Measurements from ENCODE around the gene APC. TPM values are rescaled to one million over a fixed set of nuclear protein-coding genes. Genes with fewer than 3 reads are reported as not detected.

The APC gene
- total RNA-seq, 1 donor from 2014 or later, result 48.5 TPM

DNA sequence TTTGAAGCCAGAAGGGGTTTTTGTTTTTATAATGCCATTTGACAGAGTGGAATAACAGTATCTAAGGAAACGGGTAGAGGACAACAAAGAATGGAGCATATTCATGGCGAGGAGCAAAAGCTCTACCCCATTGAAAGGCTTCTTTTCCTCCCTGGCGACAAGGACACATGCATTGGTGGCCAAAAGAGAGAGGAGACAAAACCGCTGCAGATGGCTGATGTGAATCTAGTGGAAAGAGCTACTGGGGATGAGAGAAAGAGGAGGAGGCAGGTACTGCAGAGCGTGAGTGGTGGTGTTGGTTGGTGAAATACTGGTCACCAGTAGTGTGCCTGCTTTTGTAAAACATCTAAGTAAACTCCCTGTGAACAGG lies 491 bp downstream of the APC start:
- Mint-ChIP-seq H3K36me3 (ENCODE audit: insufficient read depth) (no peaks in the 10 kb centered on the region), H3K4me1 (ENCODE audit: low read depth) (peaks cover 10% of the 10 kb centered on the region), H3K27ac (peak overlapping the region; percentile 88), H3K4me3 (ENCODE audit: low read depth) (peak overlapping the region; percentile 90), H3K27me3 (no peaks in the 10 kb centered on the region), H3K9me3 (ENCODE audit: low read depth) (no peaks in the 10 kb centered on the region)
- TF ChIP-seq, protein P1, sequence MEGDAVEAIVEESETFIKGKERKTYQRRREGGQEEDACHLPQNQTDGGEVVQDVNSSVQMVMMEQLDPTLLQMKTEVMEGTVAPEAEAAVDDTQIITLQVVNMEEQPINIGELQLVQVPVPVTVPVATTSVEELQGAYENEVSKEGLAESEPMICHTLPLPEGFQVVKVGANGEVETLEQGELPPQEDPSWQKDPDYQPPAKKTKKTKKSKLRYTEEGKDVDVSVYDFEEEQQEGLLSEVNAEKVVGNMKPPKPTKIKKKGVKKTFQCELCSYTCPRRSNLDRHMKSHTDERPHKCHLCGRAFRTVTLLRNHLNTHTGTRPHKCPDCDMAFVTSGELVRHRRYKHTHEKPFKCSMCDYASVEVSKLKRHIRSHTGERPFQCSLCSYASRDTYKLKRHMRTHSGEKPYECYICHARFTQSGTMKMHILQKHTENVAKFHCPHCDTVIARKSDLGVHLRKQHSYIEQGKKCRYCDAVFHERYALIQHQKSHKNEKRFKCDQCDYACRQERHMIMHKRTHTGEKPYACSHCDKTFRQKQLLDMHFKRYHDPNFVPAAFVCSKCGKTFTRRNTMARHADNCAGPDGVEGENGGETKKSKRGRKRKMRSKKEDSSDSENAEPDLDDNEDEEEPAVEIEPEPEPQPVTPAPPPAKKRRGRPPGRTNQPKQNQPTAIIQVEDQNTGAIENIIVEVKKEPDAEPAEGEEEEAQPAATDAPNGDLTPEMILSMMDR (IDR thresholded peaks at IDR 0.05; ENCODE audit: unreplicated experiment), result no peak
- DNase-seq (ENCODE audit: low spot score, unreplicated experiment), result no peak

DNA sequence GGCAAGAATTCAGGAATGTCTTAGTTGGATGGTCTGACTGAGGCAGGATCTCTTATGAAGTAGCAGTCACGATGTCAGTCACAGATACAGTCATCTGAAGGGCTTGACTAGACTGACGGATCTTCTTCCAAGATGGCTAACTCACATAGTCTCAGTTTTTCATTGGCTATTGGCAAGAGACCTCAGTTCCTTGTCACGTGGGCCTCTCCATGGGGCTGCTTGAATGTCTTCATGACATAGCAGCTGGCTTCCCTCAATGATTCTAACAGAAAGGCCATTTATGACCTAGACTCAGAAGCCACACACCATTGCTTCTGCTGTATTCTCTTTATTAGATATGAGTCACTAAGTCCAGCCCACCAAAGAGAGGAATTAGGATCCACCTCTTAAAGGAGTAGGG lies 4.7 kb downstream of the APC start:
- TF ChIP-seq, protein P1 (IDR thresholded peaks at IDR 0.05; ENCODE audit: unreplicated experiment), result no peak
- DNase-seq (ENCODE audit: low spot score, unreplicated experiment), result no peak
- Mint-ChIP-seq H3K27me3 (no peaks in the 10 kb centered on the region), H3K4me1 (ENCODE audit: low read depth) (peaks cover 9% of the 10 kb centered on the region), H3K27ac (no peak overlapping the region), H3K4me3 (ENCODE audit: low read depth) (no peak overlapping the region), H3K36me3 (ENCODE audit: insufficient read depth) (no peaks in the 10 kb centered on the region), H3K9me3 (ENCODE audit: low read depth) (no peaks in the 10 kb centered on the region)

DNA sequence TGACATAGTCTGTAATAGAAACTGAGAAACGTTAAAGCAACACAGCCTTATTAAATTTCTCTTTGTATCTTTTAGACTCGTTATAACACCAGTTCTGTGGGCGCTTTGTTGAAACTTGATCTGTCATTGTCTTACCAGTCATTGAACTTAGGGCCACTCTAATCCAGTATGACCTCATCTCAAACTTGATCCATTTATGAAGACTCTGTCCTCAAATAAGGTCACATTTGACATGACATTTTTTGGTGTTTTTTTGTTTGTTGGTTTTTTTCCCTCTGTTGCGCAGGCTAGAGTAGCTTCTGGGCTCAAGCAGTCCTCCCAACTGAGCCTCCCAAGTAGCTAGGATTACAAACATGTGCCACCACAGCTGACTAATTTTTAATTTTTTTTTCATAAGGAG lies 5.9 kb downstream of the APC start:
- H3K27ac Mint-ChIP-seq, result no peak overlapping the region
- H3K36me3 Mint-ChIP-seq (ENCODE audit: insufficient read depth), result no peaks in the 10 kb centered on the region
- no peak for DNase-seq (ENCODE audit: low spot score, unreplicated experiment)
- no peaks in the 10 kb centered on the region for H3K4me1 Mint-ChIP-seq (ENCODE audit: low read depth)
- H3K4me3 Mint-ChIP-seq (ENCODE audit: low read depth), result no peak overlapping the region
- TF ChIP-seq, protein P1 (IDR thresholded peaks at IDR 0.05; ENCODE audit: unreplicated experiment), result no peak
- no peaks in the 10 kb centered on the region for H3K9me3 Mint-ChIP-seq (ENCODE audit: low read depth)
- no peaks in the 10 kb centered on the region for H3K27me3 Mint-ChIP-seq

DNA sequence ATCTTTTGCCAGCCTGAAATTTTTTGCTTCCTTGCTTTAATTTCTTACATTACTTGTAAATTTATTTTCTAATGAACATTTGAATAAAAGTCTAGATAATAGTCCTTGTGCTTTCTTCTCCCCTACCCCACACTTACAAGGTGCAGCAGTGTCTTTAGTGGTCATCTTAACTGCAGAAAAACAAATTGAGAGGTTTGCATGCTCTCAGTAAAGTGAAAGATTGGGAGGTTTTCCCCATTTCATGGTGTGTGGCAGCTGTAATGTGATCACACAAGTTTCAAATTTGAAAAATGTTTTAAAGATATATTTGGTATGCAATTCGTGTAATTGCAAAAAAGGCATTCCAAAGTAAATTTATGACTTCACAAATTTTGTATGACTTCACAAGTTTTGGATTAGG lies 14.7 kb downstream of the APC start:
- peaks cover 3% of the 10 kb centered on the region for H3K4me1 Mint-ChIP-seq (ENCODE audit: low read depth)
- no peaks in the 10 kb centered on the region for H3K9me3 Mint-ChIP-seq (ENCODE audit: low read depth)
- H3K36me3 Mint-ChIP-seq (ENCODE audit: insufficient read depth), result peaks cover 2% of the 10 kb centered on the region
- no peaks in the 10 kb centered on the region for H3K27me3 Mint-ChIP-seq
- DNase-seq (ENCODE audit: low spot score, unreplicated experiment), result no peak
- no peak overlapping the region for H3K27ac Mint-ChIP-seq
- no peak overlapping the region for H3K4me3 Mint-ChIP-seq (ENCODE audit: low read depth)
- TF ChIP-seq, protein P1 (IDR thresholded peaks at IDR 0.05; ENCODE audit: unreplicated experiment), result no peak

DNA sequence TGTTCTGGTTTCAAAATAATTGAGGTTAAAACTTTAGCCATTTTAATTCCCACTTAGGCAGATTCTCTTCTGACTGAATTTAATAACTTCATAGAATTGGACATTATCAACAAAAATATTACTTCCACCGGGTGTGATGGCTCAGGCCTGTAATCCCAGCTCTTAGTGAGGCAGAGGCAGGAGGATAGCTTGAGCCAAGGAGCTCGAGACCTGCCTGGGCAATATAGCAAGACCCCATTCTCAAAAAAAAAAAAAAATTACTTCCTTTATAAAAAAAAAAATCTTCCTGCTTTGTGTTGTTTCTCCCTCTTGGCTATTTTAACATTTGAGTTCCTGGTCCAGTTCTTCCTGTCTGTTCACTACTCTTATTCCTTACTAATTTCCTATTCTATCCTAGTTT lies 18.0 kb downstream of the APC start:
- peaks cover 9% of the 10 kb centered on the region for H3K36me3 Mint-ChIP-seq (ENCODE audit: insufficient read depth)
- DNase-seq (ENCODE audit: low spot score, unreplicated experiment), result no peak
- H3K27ac Mint-ChIP-seq, result no peak overlapping the region
- TF ChIP-seq, protein P1 (IDR thresholded peaks at IDR 0.05; ENCODE audit: unreplicated experiment), result no peak
- H3K4me1 Mint-ChIP-seq (ENCODE audit: low read depth), result no peaks in the 10 kb centered on the region
- no peaks in the 10 kb centered on the region for H3K9me3 Mint-ChIP-seq (ENCODE audit: low read depth)
- no peak overlapping the region for H3K4me3 Mint-ChIP-seq (ENCODE audit: low read depth)
- H3K27me3 Mint-ChIP-seq, result no peaks in the 10 kb centered on the region

Data from progenitor cell of endocrine pancreas (in vitro differentiated cells).